ENCODE measurements around the gene VPS13C. TPM values are rescaled to one million over a fixed set of nuclear protein-coding genes. Genes with fewer than 3 reads are reported as not detected.

VPS13C gene
- total RNA-seq, 1 donor from 2014 or later, result 35.0 TPM

GRCh38 chr15:62069551-62069950 lies 9.3 kb upstream of the VPS13C start:
- H3K4me3 ChIP-seq (ENCODE audit: low read depth, low read length), result no peak overlapping the region
- TF ChIP-seq CTCF (IDR thresholded peaks at IDR 0.05; ENCODE audit: insufficient read depth, low read length, severe bottlenecking), result no peak
- DNase-seq (ENCODE audit: low read depth) (no peak), FAIRE-seq (no peak)
- H3K27me3 ChIP-seq (ENCODE audit: control insufficient read depth, insufficient read depth, low read length), result no peaks in the 10 kb centered on the region
- H3K36me3 ChIP-seq (ENCODE audit: control insufficient read depth, insufficient read depth, low read length), result no peaks in the 10 kb centered on the region

- H3K4me3 ChIP-seq (ENCODE audit: low read depth, low read length), result peak overlapping the region; percentile 37
- DNase-seq (ENCODE audit: low read depth) (peak; percentile 51), FAIRE-seq (no peak)
- no peaks in the 10 kb centered on the region for H3K27me3 ChIP-seq (ENCODE audit: control insufficient read depth, insufficient read depth, low read length)
- H3K36me3 ChIP-seq (ENCODE audit: control insufficient read depth, insufficient read depth, low read length), result no peaks in the 10 kb centered on the region
- TF ChIP-seq CTCF (IDR thresholded peaks at IDR 0.05; ENCODE audit: insufficient read depth, low read length, severe bottlenecking), result no peak
Measured at GRCh38 chr15:62068810-62069167, 8.5 kb upstream of the VPS13C start.

GRCh38 chr15:62068071-62068809 lies 8.0 kb upstream of the VPS13C start:
- DNase-seq (ENCODE audit: low read depth) (no peak), FAIRE-seq (no peak)
- Histone ChIP-seq H3K4me3 (ENCODE audit: low read depth, low read length) (peak overlapping the region; percentile 37), H3K27me3 (ENCODE audit: control insufficient read depth, insufficient read depth, low read length) (no peaks in the 10 kb centered on the region), H3K36me3 (ENCODE audit: control insufficient read depth, insufficient read depth, low read length) (no peaks in the 10 kb centered on the region)
- peak; percentile 22 for TF ChIP-seq CTCF (IDR thresholded peaks at IDR 0.05; ENCODE audit: insufficient read depth, low read length, severe bottlenecking)

- TF ChIP-seq CTCF (IDR thresholded peaks at IDR 0.05; ENCODE audit: insufficient read depth, low read length, severe bottlenecking), result no peak
- Histone ChIP-seq H3K36me3 (ENCODE audit: control insufficient read depth, insufficient read depth, low read length) (no peaks in the 10 kb centered on the region), H3K27me3 (ENCODE audit: control insufficient read depth, insufficient read depth, low read length) (no peaks in the 10 kb centered on the region), H3K4me3 (ENCODE audit: low read depth, low read length) (peak overlapping the region; percentile 38)
- DNase-seq (ENCODE audit: low read depth) (no peak), FAIRE-seq (no peak)
Measured at GRCh38 chr15:62067448-62068044, 7.3 kb upstream of the VPS13C start.

GRCh38 chr15:62066663-62067447 lies 6.6 kb upstream of the VPS13C start, which contains the start of gene C2CD4A:
TSS of gene C2CD4A (plus strand) at chr15:62066977. CDS start at chr15:62067614, 637 bp downstream.
- DNase-seq (ENCODE audit: low read depth) (peak; percentile 58), FAIRE-seq (no peak)
- peak; percentile 47 for TF ChIP-seq CTCF (IDR thresholded peaks at IDR 0.05; ENCODE audit: insufficient read depth, low read length, severe bottlenecking)
- H3K4me3 ChIP-seq (ENCODE audit: low read depth, low read length), result peak within 1 kb of the TSS; percentile 38
- H3K36me3 ChIP-seq (ENCODE audit: control insufficient read depth, insufficient read depth, low read length), result no peaks in the 10 kb centered on the region
- no peaks in the 10 kb centered on the region for H3K27me3 ChIP-seq (ENCODE audit: control insufficient read depth, insufficient read depth, low read length)

Data from bronchial epithelial cell (primary cell).